OCI-LY7 (cell line): ENCODE measurements around the gene COL4A1.

Experiments used
- EZH2phosphoT487 ChIP-seq: fragments of 200-600 bp; sonication (generic); IDR thresholded peaks from 2 replicates; pipeline ENCODE4 v1.6.1; 2018; ENCODE audit warnings: low read depth, borderline replicate concordance, mild to moderate bottlenecking, mixed run types, antibody characterized with exemption, low read length, moderate library complexity, mixed read lengths
- TF ChIP-seq, protein P1 (sequence below): fragments of 200-600 bp; sonication (generic); conservative IDR thresholded peaks from 2 replicates; pipeline ENCODE4 v1.5.1; 2014; ENCODE audit warnings: mild to moderate bottlenecking, antibody characterized with exemption, low read length, moderate library complexity, mixed read lengths

DNA sequence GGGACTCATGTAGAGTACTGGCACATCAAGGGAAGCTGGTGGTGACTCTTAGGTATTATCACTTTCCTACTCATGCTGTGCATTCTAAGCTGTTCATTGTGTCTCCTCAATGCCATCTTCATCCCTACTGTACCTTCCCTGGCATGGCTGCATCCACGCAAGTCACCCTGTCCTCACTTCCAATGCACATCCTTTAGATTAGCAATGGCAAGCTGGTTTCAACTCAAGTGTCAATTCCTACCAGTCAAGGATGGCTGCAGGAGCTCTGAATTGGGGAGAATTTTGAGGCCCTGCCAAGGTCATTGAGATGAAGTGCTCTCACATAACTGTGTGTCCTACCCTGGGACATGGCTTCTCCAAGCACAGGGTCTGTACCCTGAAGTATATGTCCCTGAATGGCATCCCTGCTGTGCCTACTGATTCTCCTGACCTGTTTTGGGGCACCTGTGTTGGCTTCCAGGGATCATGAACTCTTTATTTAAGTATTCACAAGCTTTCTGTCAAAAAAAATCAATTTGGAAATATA is 24.6 kb downstream of the COL4A1 start:
- TF ChIP-seq, protein P1, sequence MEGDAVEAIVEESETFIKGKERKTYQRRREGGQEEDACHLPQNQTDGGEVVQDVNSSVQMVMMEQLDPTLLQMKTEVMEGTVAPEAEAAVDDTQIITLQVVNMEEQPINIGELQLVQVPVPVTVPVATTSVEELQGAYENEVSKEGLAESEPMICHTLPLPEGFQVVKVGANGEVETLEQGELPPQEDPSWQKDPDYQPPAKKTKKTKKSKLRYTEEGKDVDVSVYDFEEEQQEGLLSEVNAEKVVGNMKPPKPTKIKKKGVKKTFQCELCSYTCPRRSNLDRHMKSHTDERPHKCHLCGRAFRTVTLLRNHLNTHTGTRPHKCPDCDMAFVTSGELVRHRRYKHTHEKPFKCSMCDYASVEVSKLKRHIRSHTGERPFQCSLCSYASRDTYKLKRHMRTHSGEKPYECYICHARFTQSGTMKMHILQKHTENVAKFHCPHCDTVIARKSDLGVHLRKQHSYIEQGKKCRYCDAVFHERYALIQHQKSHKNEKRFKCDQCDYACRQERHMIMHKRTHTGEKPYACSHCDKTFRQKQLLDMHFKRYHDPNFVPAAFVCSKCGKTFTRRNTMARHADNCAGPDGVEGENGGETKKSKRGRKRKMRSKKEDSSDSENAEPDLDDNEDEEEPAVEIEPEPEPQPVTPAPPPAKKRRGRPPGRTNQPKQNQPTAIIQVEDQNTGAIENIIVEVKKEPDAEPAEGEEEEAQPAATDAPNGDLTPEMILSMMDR, result no peak
- no peak for TF ChIP-seq EZH2phosphoT487
